NT2/D1 (cell line): Measurements from ENCODE around the gene FBLN1.

Experiments used
- YY1 ChIP-seq: IDR thresholded peaks from 2 replicates; pipeline ENCODE4 v1.6.1; 2011; ENCODE audit not compliant: insufficient read length, insufficient read depth
- ZNF274 ChIP-seq: IDR thresholded peaks from 2 replicates; pipeline ENCODE4 v1.6.1; 2011; ENCODE audit warnings: mild to moderate bottlenecking, low read depth, low read length

DNA sequence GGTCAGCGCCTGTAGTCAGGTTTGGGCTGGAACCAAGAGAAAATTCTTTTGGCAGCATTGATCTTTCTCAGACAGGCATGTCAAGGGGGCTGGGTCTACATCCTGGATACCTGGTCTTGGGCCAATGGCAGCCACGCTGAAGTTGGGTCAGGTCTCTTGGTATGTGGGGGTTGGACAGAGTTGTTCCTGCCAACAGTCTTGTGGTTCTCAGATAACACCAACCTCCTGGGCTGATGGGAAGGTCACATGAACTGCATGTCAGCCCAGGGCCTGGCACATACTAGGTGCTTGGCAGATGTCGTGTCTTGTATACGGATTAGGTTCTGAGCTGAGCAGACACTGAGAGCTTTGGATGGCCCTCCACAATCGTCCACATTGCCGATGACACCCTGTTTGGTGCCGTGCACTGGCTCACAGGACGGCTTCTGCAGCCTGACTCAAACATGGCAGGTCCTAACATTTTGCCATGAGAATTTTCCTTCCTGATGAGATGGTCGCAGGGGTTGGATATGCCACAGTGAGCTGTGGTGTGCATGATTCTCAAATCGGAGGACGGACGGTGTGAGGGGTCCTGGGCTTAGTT is 42.0 kb downstream of the FBLN1 start:
- no peak for TF ChIP-seq ZNF274
- no peak for TF ChIP-seq YY1
